Endodermal cell (in vitro differentiated cells): ENCODE data around the gene GPR18. TPM values are rescaled to one million over a fixed set of nuclear protein-coding genes. Genes with fewer than 3 reads are reported as not detected.

Experiments used
- DNase-seq: peaks from one replicate; pipeline ENCODE4 v3.0.0-alpha.2; 2017
- H3K27ac ChIP-seq: 2 replicates; pipeline ENCODE4 v1.5.1; 2013; ENCODE audit warnings: mild to moderate bottlenecking, low read depth, low read length, moderate library complexity
- H3K27me3 ChIP-seq: 2 replicates; pipeline ENCODE4 v1.6.1; 2013; ENCODE audit warnings: mild to moderate bottlenecking, low read length, moderate library complexity; ENCODE audit not compliant: insufficient read depth, control insufficient read depth, poor library complexity, severe bottlenecking
- H3K36me3 ChIP-seq: 2 replicates; pipeline ENCODE4 v1.7.0; 2013; ENCODE audit warnings: mild to moderate bottlenecking, low read length, moderate library complexity; ENCODE audit not compliant: control insufficient read depth, insufficient read depth
- H3K4me1 ChIP-seq: one replicate; pipeline ENCODE4 v1.7.0; 2013; ENCODE audit warnings: low read length; ENCODE audit not compliant: control insufficient read depth, insufficient read depth
- H3K4me3 ChIP-seq: 2 replicates; pipeline ENCODE4 v1.5.1; 2013; ENCODE audit warnings: mild to moderate bottlenecking, low read length, moderate library complexity
- H3K9ac ChIP-seq: 2 replicates; pipeline ENCODE4 v1.6.1; 2013; ENCODE audit warnings: mild to moderate bottlenecking, low read length, moderate library complexity; ENCODE audit not compliant: poor library complexity, severe bottlenecking; ENCODE audit errors: extremely low read depth
- H3K9me3 ChIP-seq: 2 replicates; pipeline ENCODE4 v1.6.1; 2013; ENCODE audit warnings: mild to moderate bottlenecking, low read length, moderate library complexity; ENCODE audit not compliant: control insufficient read depth
- H3K27ac Mint-ChIP-seq: 2 replicates; pipeline ENCODE4 v1.8.0; 2020; ENCODE audit warnings: mixed read lengths
- H3K27me3 Mint-ChIP-seq: 2 replicates; pipeline ENCODE4 v1.8.0; 2021; ENCODE audit warnings: mild to moderate bottlenecking, mixed read lengths; ENCODE audit not compliant: insufficient read depth
- H3K36me3 Mint-ChIP-seq: 2 replicates; pipeline ENCODE4 v1.8.0; 2020; ENCODE audit warnings: low read depth, mixed read lengths
- H3K4me1 Mint-ChIP-seq: 2 replicates; pipeline ENCODE4 v1.8.0; 2020; ENCODE audit warnings: mixed read lengths
- H3K4me3 Mint-ChIP-seq: 2 replicates; pipeline ENCODE4 v1.8.0; 2020; ENCODE audit warnings: mild to moderate bottlenecking, moderate library complexity, mixed read lengths
- H3K9me3 Mint-ChIP-seq: 2 replicates; pipeline ENCODE4 v1.8.0; 2020; ENCODE audit warnings: mild to moderate bottlenecking, mixed read lengths
- CTCF ChIP-seq: fragments of 200-600 bp; sonication (generic); conservative IDR thresholded peaks from 2 replicates; pipeline ENCODE4 v1.5.0; 2021; ENCODE audit warnings: antibody characterized with exemption, mild to moderate bottlenecking
- WGBS, 2 experiments: methylation state at CpG; one replicate each; pipeline versions ENCODE4 v1.1.5 to v1.1.7; 2013; ENCODE audit warnings: missing lambda C conversion rate in 2 of 2, mixed read lengths in 1 of 2; ENCODE audit not compliant: insufficient coverage in 1 of 2, insufficient read length in 1 of 2; 5-methylcytosine and 5-hydroxymethylcytosine counted together
- total RNA-seq, 2 donors: library from RNA; stranded (reverse); fragmentation: NEBNext Ultra II Directional in 1 of 2; extraction: Animal tissue kit (Norgen Biotek cat#: 25700) in 1 of 2; gene quantifications; 2 replicates in 1 of 2; 3 replicates in 1 of 2; pipeline ENCODE4 v1.2.1, GENCODE V29; 2021

GPR18 gene
- total RNA-seq, 2 donors from 2014 or later: not detected

DNA sequence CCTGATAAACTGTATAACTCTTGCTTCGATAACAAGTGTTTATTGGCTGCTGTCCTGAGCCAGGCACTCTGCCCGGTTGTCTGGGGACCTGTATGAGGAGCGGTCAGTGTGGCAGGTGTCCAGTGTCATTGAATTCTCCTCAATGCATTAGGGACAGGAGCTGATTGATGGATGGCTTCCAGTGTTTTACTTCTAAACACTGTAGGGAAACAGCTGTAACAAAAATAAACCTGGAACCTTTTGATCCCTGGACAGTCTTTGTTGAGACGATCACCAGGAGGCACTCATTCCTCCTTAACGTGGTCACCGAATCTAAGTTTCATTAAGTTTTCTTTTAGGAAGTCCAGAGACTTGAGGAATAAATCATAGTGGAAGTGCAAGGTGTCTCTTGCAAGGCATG is 39.6 kb downstream of the GPR18 start:
- no peaks in the 10 kb centered on the region for H3K27me3 Mint-ChIP-seq
- H3K4me1 Mint-ChIP-seq: peaks cover 14% of the 10 kb centered on the region
- peaks cover 4% of the 10 kb centered on the region for H3K9me3 Mint-ChIP-seq
- TF ChIP-seq CTCF: no peak
- whole genome bisulfite sequencing, 2 experiments: 73 to 86% methylated on average over 5 to 6 of the region's 6 CpGs
- peaks cover 27% of the 10 kb centered on the region for H3K36me3 Mint-ChIP-seq
- H3K4me1 ChIP-seq: no peaks in the 10 kb centered on the region
- no peak overlapping the region for H3K27ac Mint-ChIP-seq
- no peak overlapping the region for H3K9ac ChIP-seq
- peaks cover 21% of the 10 kb centered on the region for H3K36me3 ChIP-seq
- no peaks in the 10 kb centered on the region for H3K27me3 ChIP-seq
- H3K4me3 ChIP-seq: no peak overlapping the region
- no peaks in the 10 kb centered on the region for H3K9me3 ChIP-seq
- no peak overlapping the region for H3K27ac ChIP-seq
- DNase-seq: no peak
- no peak overlapping the region for H3K4me3 Mint-ChIP-seq

DNA sequence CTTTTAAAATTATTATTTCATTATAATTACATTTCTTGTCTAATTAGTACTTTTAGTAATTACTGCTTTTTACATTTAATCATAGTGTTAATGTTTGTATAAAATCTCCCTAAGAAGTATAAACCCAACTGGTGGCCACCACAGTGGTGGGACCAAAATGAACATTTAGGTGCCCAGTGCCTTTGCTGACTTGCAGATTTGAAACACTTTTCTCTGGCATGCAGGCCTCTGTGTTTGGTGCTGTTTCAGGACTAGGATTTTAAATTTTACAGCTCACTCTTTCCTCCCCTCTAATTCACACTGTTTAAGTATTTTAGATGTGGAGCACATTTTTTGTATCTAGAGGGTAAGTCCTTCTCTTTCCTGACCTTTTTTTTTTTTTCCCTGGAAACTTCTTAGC is 40.1 kb downstream of the GPR18 start:
- Histone ChIP-seq H3K9me3 (no peaks in the 10 kb centered on the region), H3K36me3 (peaks cover 23% of the 10 kb centered on the region), H3K4me3 (no peak overlapping the region), H3K4me1 (no peaks in the 10 kb centered on the region), H3K27ac (no peak overlapping the region), H3K9ac (no peak overlapping the region), H3K27me3 (no peaks in the 10 kb centered on the region)
- no peak for TF ChIP-seq CTCF
- H3K27me3 Mint-ChIP-seq: no peaks in the 10 kb centered on the region
- H3K4me1 Mint-ChIP-seq: peaks cover 14% of the 10 kb centered on the region
- peaks cover 26% of the 10 kb centered on the region for H3K36me3 Mint-ChIP-seq
- peaks cover 3% of the 10 kb centered on the region for H3K9me3 Mint-ChIP-seq
- no peak overlapping the region for H3K4me3 Mint-ChIP-seq
- DNase-seq: no peak
- no peak overlapping the region for H3K27ac Mint-ChIP-seq

GRCh38 chr13:99217461-99218110 is 40.6 kb downstream of the GPR18 start:
- 87 to 90% methylated on average over 11 to 20 of the region's 20 CpGs for WGBS, 2 experiments
- H3K27me3 Mint-ChIP-seq: no peaks in the 10 kb centered on the region

More at GRCh38 chr13:99217461-99218110, 40.6 kb downstream of the GPR18 start:
- no peak overlapping the region for H3K9ac ChIP-seq
- H3K36me3 Mint-ChIP-seq: peaks cover 27% of the 10 kb centered on the region
- no peak for TF ChIP-seq CTCF
- DNase-seq: no peak
- peaks cover 28% of the 10 kb centered on the region for H3K36me3 ChIP-seq
- H3K9me3 Mint-ChIP-seq: no peaks in the 10 kb centered on the region
- H3K4me1 Mint-ChIP-seq: peaks cover 14% of the 10 kb centered on the region
- no peaks in the 10 kb centered on the region for H3K4me1 ChIP-seq
- no peak overlapping the region for H3K27ac ChIP-seq
- H3K4me3 Mint-ChIP-seq: no peak overlapping the region
- no peaks in the 10 kb centered on the region for H3K9me3 ChIP-seq
- H3K4me3 ChIP-seq: no peak overlapping the region
- no peaks in the 10 kb centered on the region for H3K27me3 ChIP-seq
- peak overlapping the region; percentile 74 for H3K27ac Mint-ChIP-seq
